Brain pericyte (primary cell): ENCODE results near the gene ANKRD6.
"Not testable (repeated sequence)": the region's sequence is repeated elsewhere in the genome, so short reads cannot be mapped to it uniquely, and the experiment has no call there.

Experiments
- DNase-seq: peaks from one replicate; pipeline ENCODE4 v3.0.0-alpha.2; 2012; ENCODE audit warnings: low read depth, low spot score

Gene ANKRD6

GRCh38 chr6:89432875-89433251, at the start of gene ANKRD6:
Gene ANKRD6, plus strand, starts transcription at chr6:89433152. Its CDS starts 133,825 bp downstream, at chr6:89566977.
- DNase-seq: no peak

GRCh38 chr6:89385156-89385667, 47.7 kb upstream of the ANKRD6 start:
- no peak for DNase-seq

- DNase-seq: no peak
These were observed 47.1 kb upstream of the ANKRD6 start for GRCh38 chr6:89385846-89386245.

- no peak for DNase-seq
These were observed 45.9 kb upstream of the ANKRD6 start for GRCh38 chr6:89386917-89387491.

- DNase-seq: no peak
These were observed 45.3 kb upstream of the ANKRD6 start for GRCh38 chr6:89387516-89388201.

- DNase-seq: no peak
These were observed 44.1 kb upstream of the ANKRD6 start for GRCh38 chr6:89388846-89389245.

- no peak for DNase-seq
These were observed 40.1 kb upstream of the ANKRD6 start for GRCh38 chr6:89392823-89393222.

GRCh38 chr6:89393659-89394058, 39.3 kb upstream of the ANKRD6 start:
- no peak for DNase-seq

- not testable (repeated sequence) for DNase-seq
These were observed 35.1 kb upstream of the ANKRD6 start for GRCh38 chr6:89397884-89398283.

- no peak for DNase-seq
These were observed 34.0 kb upstream of the ANKRD6 start for GRCh38 chr6:89398762-89399525.

GRCh38 chr6:89400050-89400449, 32.9 kb upstream of the ANKRD6 start:
- no peak for DNase-seq

- no peak for DNase-seq
These were observed 32.0 kb upstream of the ANKRD6 start for GRCh38 chr6:89400912-89401399.

GRCh38 chr6:89402776-89403175, 30.2 kb upstream of the ANKRD6 start:
- DNase-seq: no peak

- no peak for DNase-seq
These were observed 28.4 kb upstream of the ANKRD6 start for GRCh38 chr6:89404512-89404911.

- no peak for DNase-seq
These were observed 26.8 kb upstream of the ANKRD6 start for GRCh38 chr6:89406141-89406540.

- no peak for DNase-seq
These were observed 23.4 kb upstream of the ANKRD6 start for GRCh38 chr6:89409461-89410035.

- DNase-seq: no peak
These were observed 22.7 kb upstream of the ANKRD6 start for GRCh38 chr6:89410231-89410761.

GRCh38 chr6:89410788-89411144, 22.2 kb upstream of the ANKRD6 start:
- DNase-seq: no peak

GRCh38 chr6:89411145-89412070, 21.5 kb upstream of the ANKRD6 start:
- no peak for DNase-seq

GRCh38 chr6:89412071-89413005, 20.6 kb upstream of the ANKRD6 start, which contains the start of gene RRAGD:
Gene RRAGD, minus strand, starts transcription at chr6:89412273. Its CDS starts 280 bp downstream, at chr6:89411993.
- DNase-seq: no peak
